H9 (cell line): ENCODE measurements around the gene NCMAP. TPM values are rescaled to one million over a fixed set of nuclear protein-coding genes. Genes with fewer than 3 reads are reported as not detected.

Source experiments
- DNase-seq: peaks from one replicate; pipeline ENCODE4 v3.0.0-alpha.2; 2017
- H2AFZ ChIP-seq: one replicate; pipeline ENCODE4 v1.6.1; 2013; ENCODE audit warnings: mild to moderate bottlenecking, low read length, control low read depth, moderate library complexity
- H2AK5ac ChIP-seq: 2 replicates; pipeline ENCODE4 v1.6.1; 2013; ENCODE audit warnings: low read length, control low read depth, mixed read lengths; ENCODE audit not compliant: insufficient read length
- H2BK120ac ChIP-seq: one replicate; pipeline ENCODE4 v1.6.1; 2013; ENCODE audit warnings: low read depth, mild to moderate bottlenecking, low read length, control low read depth, inconsistent platforms; ENCODE audit not compliant: poor library complexity, severe bottlenecking
- H2BK12ac ChIP-seq: 2 replicates; pipeline ENCODE4 v1.6.1; 2013; ENCODE audit warnings: low read length, control low read depth, mixed read lengths, low read depth; ENCODE audit not compliant: insufficient read length
- H2BK15ac ChIP-seq: 2 replicates; pipeline ENCODE4 v1.6.1; 2013; ENCODE audit warnings: low read depth, low read length, control low read depth
- H2BK20ac ChIP-seq: one replicate; pipeline ENCODE4 v1.6.1; 2013; ENCODE audit warnings: low read depth, mild to moderate bottlenecking, low read length, control low read depth, inconsistent platforms; ENCODE audit not compliant: poor library complexity, severe bottlenecking
- H2BK5ac ChIP-seq: 2 replicates; pipeline ENCODE4 v1.6.1; 2013; ENCODE audit warnings: low read length, control low read depth, mixed read lengths; ENCODE audit not compliant: insufficient read length
- H3K14ac ChIP-seq: 2 replicates; pipeline ENCODE4 v1.6.1; 2013; ENCODE audit warnings: low read length, control low read depth; ENCODE audit not compliant: insufficient read depth
- H3K18ac ChIP-seq: 2 replicates; pipeline ENCODE4 v1.6.1; 2013; ENCODE audit warnings: low read depth, mild to moderate bottlenecking, mixed read lengths, low read length, control low read depth; ENCODE audit not compliant: insufficient read length
- H3K23ac ChIP-seq: 2 replicates; pipeline ENCODE4 v1.6.1; 2013; ENCODE audit warnings: low read length, control low read depth, mixed read lengths, low read depth; ENCODE audit not compliant: insufficient read length
- H3K23me2 ChIP-seq: 2 replicates; pipeline ENCODE4 v1.6.1; 2013; ENCODE audit warnings: low read depth, mild to moderate bottlenecking, mixed read lengths, low read length, control low read depth; ENCODE audit not compliant: insufficient read length, poor library complexity, severe bottlenecking
- H3K27ac ChIP-seq: 2 replicates; pipeline ENCODE4 v1.5.1; 2013; ENCODE audit warnings: low read length, control low read depth, mixed read lengths, low read depth; ENCODE audit not compliant: insufficient read length
- H3K27me3 ChIP-seq: 2 replicates; pipeline ENCODE4 v1.6.1; 2013; ENCODE audit warnings: low read length, control low read depth, inconsistent platforms; ENCODE audit not compliant: insufficient read depth
- H3K4ac ChIP-seq: 2 replicates; pipeline ENCODE4 v1.6.1; 2013; ENCODE audit warnings: low read depth, mild to moderate bottlenecking, control low read depth, inconsistent platforms, low read length, moderate library complexity
- H3K4me1 ChIP-seq: 2 replicates; pipeline ENCODE4 v1.6.1; 2013; ENCODE audit warnings: low read length, control low read depth, inconsistent platforms; ENCODE audit not compliant: insufficient read depth
- H3K4me2 ChIP-seq: 2 replicates; pipeline ENCODE4 v1.6.1; 2013; ENCODE audit warnings: low read length, control low read depth, mixed read lengths; ENCODE audit not compliant: insufficient read length, insufficient read depth
- H3K56ac ChIP-seq: 2 replicates; pipeline ENCODE4 v1.6.1; 2013; ENCODE audit warnings: low read depth, mild to moderate bottlenecking, mixed read lengths, low read length, control low read depth; ENCODE audit not compliant: insufficient read length
- H3K79me1 ChIP-seq: 2 replicates; pipeline ENCODE4 v1.6.1; 2013; ENCODE audit warnings: low read depth, mild to moderate bottlenecking, moderate library complexity, low read length, control low read depth, inconsistent platforms; ENCODE audit not compliant: insufficient read depth, poor library complexity, severe bottlenecking
- H3K79me2 ChIP-seq: 2 replicates; pipeline ENCODE4 v1.6.1; 2013; ENCODE audit warnings: low read length, control low read depth, inconsistent platforms; ENCODE audit not compliant: insufficient read depth
- H3K9ac ChIP-seq: 2 replicates; pipeline ENCODE4 v1.6.1; 2013; ENCODE audit warnings: low read length, control low read depth, mixed read lengths; ENCODE audit not compliant: insufficient read length; ENCODE audit errors: extremely low read depth
- H3K9me3 ChIP-seq: one replicate; pipeline ENCODE4 v1.6.1; 2013; ENCODE audit warnings: low read depth, low read length, inconsistent platforms; ENCODE audit not compliant: control insufficient read depth
- H3T11ph ChIP-seq: one replicate; pipeline ENCODE4 v1.6.1; 2013; ENCODE audit warnings: mild to moderate bottlenecking, low read length, control low read depth, inconsistent platforms
- H4K20me1 ChIP-seq: one replicate; pipeline ENCODE4 v1.6.1; 2013; ENCODE audit not compliant: control insufficient read depth, insufficient read length, insufficient read depth
- H4K5ac ChIP-seq: 2 replicates; pipeline ENCODE4 v1.6.1; 2013; ENCODE audit warnings: low read depth, mild to moderate bottlenecking, mixed read lengths, low read length, control low read depth; ENCODE audit not compliant: insufficient read length
- H4K8ac ChIP-seq: replicated peaks from 2 replicates; pipeline ENCODE4 v1.6.1; 2013; ENCODE audit warnings: low read length, control low read depth, mixed read lengths, low read depth; ENCODE audit not compliant: insufficient read length
- H4K91ac ChIP-seq: 2 replicates; pipeline ENCODE4 v1.6.1; 2013; ENCODE audit warnings: low read depth, mild to moderate bottlenecking, moderate library complexity, mixed read lengths, low read length, control low read depth; ENCODE audit not compliant: insufficient read length
- H3K27ac Mint-ChIP-seq, 3 experiments: 2 replicates in 2 of 3; 3 replicates in 1 of 3; pipeline ENCODE4 v1.8.0; 2020 to 2021; ENCODE audit warnings: mixed read lengths in 3 of 3, mild to moderate bottlenecking in 1 of 3, moderate library complexity in 1 of 3
- H3K27me3 Mint-ChIP-seq: 2 replicates; pipeline ENCODE4 v1.8.0; 2021; ENCODE audit warnings: low read depth, mild to moderate bottlenecking, moderate library complexity, mixed read lengths
- H3K36me3 Mint-ChIP-seq, 3 experiments: 2 replicates in 2 of 3; 3 replicates in 1 of 3; pipeline ENCODE4 v1.8.0; 2020 to 2021; ENCODE audit warnings: low read depth in 3 of 3, mixed read lengths in 3 of 3; ENCODE audit not compliant: insufficient read depth in 1 of 3
- H3K4me1 Mint-ChIP-seq, 2 experiments: 2 replicates each; pipeline ENCODE4 v1.8.0; 2020; ENCODE audit warnings: mixed read lengths in 2 of 2
- H3K4me3 Mint-ChIP-seq, 2 experiments: 2 replicates in 1 of 2; 3 replicates in 1 of 2; pipeline ENCODE4 v1.8.0; 2020 to 2021; ENCODE audit warnings: mild to moderate bottlenecking in 2 of 2, mixed read lengths in 2 of 2, moderate library complexity in 1 of 2
- H3K9me3 Mint-ChIP-seq, 2 experiments: 2 replicates in 1 of 2; 3 replicates in 1 of 2; pipeline ENCODE4 v1.8.0; 2020; ENCODE audit warnings: mild to moderate bottlenecking in 2 of 2, mixed read lengths in 2 of 2, moderate library complexity in 1 of 2
- CTCF ChIP-seq: fragments of 200-600 bp; sonication (generic); conservative IDR thresholded peaks from 3 replicates; pipeline ENCODE4 v1.8.0; 2021; ENCODE audit warnings: antibody characterized with exemption, mild to moderate bottlenecking
- WGBS: extraction: QIAGEN DNeasy Blood & Tissue Kit; methylation state at CpG from one replicate; pipeline ENCODE4 v1.1.7; 2013; ENCODE audit warnings: missing lambda C conversion rate, low lambda C conversion rate, mixed read lengths; ENCODE audit not compliant: insufficient read length; ENCODE audit errors: extremely low coverage; 5-methylcytosine and 5-hydroxymethylcytosine counted together
- total RNA-seq: library from RNA; stranded (reverse); gene quantifications from 2 replicates; pipeline ENCODE4 v1.2.1, GENCODE V29; 2021

The NCMAP gene
- total RNA-seq, 1 experiment from 2014 or later, result 0.35 TPM

GRCh38 chr1:24622218-24622617, 66.3 kb downstream of the NCMAP start:
- H3K4me2 ChIP-seq, result no peak overlapping the region
- no peak overlapping the region for H2AFZ ChIP-seq
- DNase-seq, result no peak
- no peak overlapping the region for H3K27ac ChIP-seq
- H3K4me1 ChIP-seq, result no peaks in the 10 kb centered on the region
- Mint-ChIP-seq H3K36me3 (peaks cover 0 to 4% (median 0%) of the 10 kb centered on the region in 3 experiments; a peak in 1 of 7 replicates), H3K27me3 (peaks cover 2% of the 10 kb centered on the region; the same call in 1 of the 2 replicates), H3K4me1 (no peaks in the 10 kb centered on the region; a peak in 1 of 4 replicates), H3K9me3 (peaks cover 3 to 4% of the 10 kb centered on the region in 2 experiments; a peak in 2 of 5 replicates), H3K4me3 (no peak overlapping the region), H3K27ac (no peak overlapping the region)
- no peak overlapping the region for H3K56ac ChIP-seq
- TF ChIP-seq CTCF, result no peak
- no peak overlapping the region for H3K4ac ChIP-seq
- no peak overlapping the region for H3K18ac ChIP-seq
- H4K8ac ChIP-seq, result no peak overlapping the region
- H2BK12ac ChIP-seq, result no peak overlapping the region
- no peaks in the 10 kb centered on the region for H3K9me3 ChIP-seq
- H4K5ac ChIP-seq, result no peak overlapping the region
- no peaks in the 10 kb centered on the region for H3K79me1 ChIP-seq
- no CpG with 5 or more reads among the region's 4 CpGs for WGBS
- H2BK15ac ChIP-seq, result no peak overlapping the region
- H2BK5ac ChIP-seq, result no peak overlapping the region
- H3K27me3 ChIP-seq, result no peaks in the 10 kb centered on the region
- H2AK5ac ChIP-seq, result no peak overlapping the region
- no peak overlapping the region for H3T11ph ChIP-seq
- no peak overlapping the region; the same call in 1 of the 2 replicates for H3K14ac ChIP-seq
- H3K23ac ChIP-seq, result no peak overlapping the region
- no peak overlapping the region for H2BK20ac ChIP-seq
- no peaks in the 10 kb centered on the region for H3K79me2 ChIP-seq
- H2BK120ac ChIP-seq, result no peak overlapping the region
- H4K91ac ChIP-seq, result no peak overlapping the region
- H4K20me1 ChIP-seq, result no peaks in the 10 kb centered on the region
- H3K23me2 ChIP-seq, result no peaks in the 10 kb centered on the region
- H3K9ac ChIP-seq, result no peak overlapping the region
